Airway epithelial cell (primary cell): ENCODE data around the gene NAT9. TPM values are rescaled to one million over a fixed set of nuclear protein-coding genes. Genes with fewer than 3 reads are reported as not detected.

Experiments
- total RNA-seq: library from RNA; depleted of rRNA; stranded (reverse); fragments of >200 nt; gene quantifications from 2 replicates; pipeline ENCODE4 v1.2.3, GENCODE V29; 2015

Gene NAT9, protein sequence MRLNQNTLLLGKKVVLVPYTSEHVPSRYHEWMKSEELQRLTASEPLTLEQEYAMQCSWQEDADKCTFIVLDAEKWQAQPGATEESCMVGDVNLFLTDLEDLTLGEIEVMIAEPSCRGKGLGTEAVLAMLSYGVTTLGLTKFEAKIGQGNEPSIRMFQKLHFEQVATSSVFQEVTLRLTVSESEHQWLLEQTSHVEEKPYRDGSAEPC
- 22.3 and 24.6 TPM in 2 replicates for total RNA-seq

DNA sequence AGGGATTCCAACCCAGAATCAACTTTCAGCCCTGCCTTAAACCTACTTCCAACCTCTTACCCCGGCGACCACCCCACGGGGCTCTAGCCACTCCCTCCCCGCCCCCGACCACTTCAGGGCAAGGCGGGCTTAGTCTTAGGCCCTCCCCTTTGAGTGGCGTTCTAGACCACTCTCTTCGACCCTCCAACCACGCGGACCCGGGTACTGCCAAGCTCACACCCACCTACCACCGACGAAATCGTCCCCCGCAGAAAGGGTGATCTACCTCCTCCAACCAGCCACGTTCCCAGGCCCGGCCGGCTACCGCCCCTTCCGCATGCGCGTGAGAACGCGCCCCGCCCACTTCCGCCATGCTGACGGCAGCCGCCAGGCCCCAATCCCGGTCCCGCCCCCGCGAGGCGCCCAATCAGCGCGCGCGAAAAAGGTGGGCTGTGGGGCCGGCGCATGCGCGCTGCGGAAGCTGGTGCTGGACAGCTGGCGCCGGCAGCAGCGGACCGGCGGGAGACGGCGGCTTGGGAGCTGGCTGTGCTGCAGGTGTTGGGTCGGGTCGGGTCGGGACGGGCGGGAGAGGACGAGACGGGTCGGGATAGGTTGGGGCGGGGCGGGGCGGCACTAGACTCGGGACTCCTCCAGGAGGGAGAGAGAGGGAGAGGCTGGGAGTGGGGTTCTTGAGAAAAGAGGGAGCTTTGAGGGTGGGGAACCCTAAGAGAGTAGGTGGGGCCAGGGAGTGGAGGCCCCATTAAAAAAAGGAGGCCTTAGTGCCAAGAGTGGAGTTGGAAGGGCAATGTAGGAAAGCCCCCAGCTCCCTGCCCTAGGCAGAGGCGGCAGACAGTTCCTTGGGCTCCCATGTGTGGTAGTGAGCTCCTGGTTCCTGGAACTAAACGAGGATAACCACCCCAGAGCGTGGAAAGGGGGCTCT is at the start of gene NAT9:
TSS of gene NAT9 (minus strand) at position 302 of the 919 bp plus-strand sequence. CDS start 647 bp downstream, outside the sequence.

DNA sequence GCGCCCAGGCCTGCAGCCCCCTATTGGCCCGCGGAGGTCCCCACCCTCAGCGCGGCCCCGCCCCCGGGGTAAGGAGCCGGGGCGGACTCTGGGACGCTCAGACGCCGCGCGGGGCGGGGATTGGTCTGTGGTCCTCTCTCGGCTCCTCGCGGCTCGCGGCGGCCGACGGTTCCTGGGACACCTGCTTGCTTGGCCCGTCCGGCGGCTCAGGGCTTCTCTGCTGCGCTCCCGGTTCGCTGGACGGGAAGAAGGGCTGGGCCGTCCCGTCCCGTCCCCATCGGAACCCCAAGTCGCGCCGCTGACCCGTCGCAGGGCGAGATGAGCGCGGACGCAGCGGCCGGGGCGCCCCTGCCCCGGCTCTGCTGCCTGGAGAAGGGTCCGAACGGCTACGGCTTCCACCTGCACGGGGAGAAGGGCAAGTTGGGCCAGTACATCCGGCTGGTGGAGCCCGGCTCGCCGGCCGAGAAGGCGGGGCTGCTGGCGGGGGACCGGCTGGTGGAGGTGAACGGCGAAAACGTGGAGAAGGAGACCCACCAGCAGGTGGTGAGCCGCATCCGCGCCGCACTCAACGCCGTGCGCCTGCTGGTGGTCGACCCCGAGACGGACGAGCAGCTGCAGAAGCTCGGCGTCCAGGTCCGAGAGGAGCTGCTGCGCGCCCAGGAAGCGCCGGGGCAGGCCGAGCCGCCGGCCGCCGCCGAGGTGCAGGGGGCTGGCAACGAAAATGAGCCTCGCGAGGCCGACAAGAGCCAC is 27.4 kb downstream of the NAT9 start, which contains the start of gene NHERF1:
TSS of gene NHERF1 (plus strand) at position 100 of the 750 bp plus-strand sequence. CDS start at position 319, 219 bp downstream.

DNA sequence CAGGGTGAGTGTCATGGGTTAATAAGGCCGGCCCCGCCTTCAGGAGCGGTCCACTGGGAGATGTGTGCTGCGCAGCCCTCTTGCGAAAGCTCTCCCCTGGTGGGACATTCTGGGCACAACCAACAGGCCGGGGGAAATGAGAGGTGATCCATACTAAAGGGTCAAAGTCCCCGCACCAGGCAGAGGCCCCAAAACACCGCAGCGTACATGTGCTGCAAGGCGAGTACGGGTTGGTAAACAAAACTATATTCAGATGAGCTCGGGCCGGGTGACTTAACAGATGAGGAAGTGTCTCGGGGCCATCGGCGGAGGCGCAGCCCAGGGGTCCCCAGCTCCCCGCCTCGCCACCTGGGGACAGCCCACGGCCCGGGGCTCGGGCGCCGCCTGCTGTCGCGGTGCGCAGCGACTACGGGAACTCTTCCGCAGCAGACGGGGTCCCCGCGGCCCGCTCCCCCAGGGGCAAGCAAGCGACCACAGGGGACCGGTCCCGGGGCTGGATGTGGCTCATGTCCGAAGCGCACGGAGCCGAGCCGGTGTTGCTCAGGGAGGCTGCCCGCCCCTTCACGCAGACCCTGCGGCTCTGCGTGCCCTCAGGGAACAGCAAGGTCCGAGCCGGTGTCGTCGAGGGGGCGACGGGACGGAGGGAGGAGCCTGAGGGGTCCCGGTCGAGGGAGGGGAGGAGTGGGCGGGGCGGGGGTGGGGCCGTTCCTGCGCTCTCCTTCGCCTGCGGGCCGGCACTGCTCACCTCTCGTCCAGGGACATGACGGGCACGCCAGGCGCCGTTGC is 39.4 kb downstream of the NAT9 start, which contains the start of gene RAB37:
TSS of gene RAB37 (plus strand) at position 744 of the 786 bp plus-strand sequence. CDS start at position 761, 17 bp downstream.

Other genes starting within 250 kb of the NAT9 start
- gene CD300LB, start 244.9 kb downstream of the NAT9 start, total RNA-seq = not detected in 2 replicates
- not detected in 2 replicates for gene CD300C, start 230.2 kb downstream of the NAT9 start, total RNA-seq
- gene CD300H, start 208.8 kb downstream of the NAT9 start, total RNA-seq = 0.46 TPM in 1 of 2 replicates, not detected in the other
- gene CD300LD, start 184.1 kb downstream of the NAT9 start, total RNA-seq = not detected in 2 replicates
- not detected in 2 replicates for gene CD300E, start 152.6 kb downstream of the NAT9 start, total RNA-seq
- not detected in 2 replicates for gene CD300LF, start 63.4 kb downstream of the NAT9 start, total RNA-seq
- gene RAB37, start 39.1 kb downstream of the NAT9 start, total RNA-seq = 0.05 and 0.42 TPM in 2 replicates
- 215 and 238 TPM in 2 replicates for gene NHERF1, start 27.7 kb downstream of the NAT9 start, total RNA-seq
- not detected in 2 replicates for gene GRIN2C, start 83.5 kb upstream of the NAT9 start, total RNA-seq
- 48.2 and 57.8 TPM in 2 replicates for gene FDXR, start 96.6 kb upstream of the NAT9 start, total RNA-seq
- 0.74 and 0.85 TPM in 2 replicates for gene FADS6, start 117.3 kb upstream of the NAT9 start, total RNA-seq
- 5.2 and 5.6 TPM in 2 replicates for gene USH1G, start 146.9 kb upstream of the NAT9 start, total RNA-seq
- 0.42 and 0.79 TPM in 2 replicates for gene OTOP2, start 147.9 kb upstream of the NAT9 start, total RNA-seq
- 0.14 and 0.56 TPM in 2 replicates for gene OTOP3, start 159.6 kb upstream of the NAT9 start, total RNA-seq
- 3.8 and 9.2 TPM in 2 replicates for gene HID1, start 196.4 kb upstream of the NAT9 start, total RNA-seq
- 19.4 and 27.5 TPM in 2 replicates for gene CDR2L, start 211.3 kb upstream of the NAT9 start, total RNA-seq
- 80.0 and 116 TPM in 2 replicates for gene MRPL58, start 236.3 kb upstream of the NAT9 start, total RNA-seq